OCI-LY7 (cell line): ENCODE measurements around the gene EBNA1BP2.

ENCODE experiments used
- EZH2phosphoT487 ChIP-seq: fragments of 200-600 bp; sonication (generic); IDR thresholded peaks from 2 replicates; pipeline ENCODE4 v1.6.1; 2018; ENCODE audit warnings: low read depth, borderline replicate concordance, mild to moderate bottlenecking, mixed run types, antibody characterized with exemption, low read length, moderate library complexity, mixed read lengths
- TF ChIP-seq, protein P1 (sequence below): fragments of 200-600 bp; sonication (generic); conservative IDR thresholded peaks from 2 replicates; pipeline ENCODE4 v1.5.1; 2014; ENCODE audit warnings: mild to moderate bottlenecking, antibody characterized with exemption, low read length, moderate library complexity, mixed read lengths

DNA sequence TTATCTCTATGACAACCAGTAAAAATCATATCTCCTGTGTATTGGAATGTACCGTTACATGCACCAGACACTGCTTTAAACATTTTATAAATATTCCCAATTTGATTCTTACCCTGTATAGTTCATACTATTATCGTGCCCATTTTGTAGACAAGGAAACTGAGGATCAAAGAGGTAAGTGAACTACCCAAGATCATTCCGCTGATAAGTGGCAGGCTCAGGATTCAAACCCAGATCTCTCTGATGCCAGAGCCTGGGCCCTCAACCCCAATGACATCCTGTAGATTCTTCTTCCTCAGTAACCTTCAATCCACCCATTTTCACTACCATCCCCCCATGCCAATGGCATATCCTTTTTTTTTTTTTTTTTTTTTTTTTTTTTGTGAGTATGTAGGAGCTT lies 12.3 kb upstream of the EBNA1BP2 start:
- TF ChIP-seq, protein P1, sequence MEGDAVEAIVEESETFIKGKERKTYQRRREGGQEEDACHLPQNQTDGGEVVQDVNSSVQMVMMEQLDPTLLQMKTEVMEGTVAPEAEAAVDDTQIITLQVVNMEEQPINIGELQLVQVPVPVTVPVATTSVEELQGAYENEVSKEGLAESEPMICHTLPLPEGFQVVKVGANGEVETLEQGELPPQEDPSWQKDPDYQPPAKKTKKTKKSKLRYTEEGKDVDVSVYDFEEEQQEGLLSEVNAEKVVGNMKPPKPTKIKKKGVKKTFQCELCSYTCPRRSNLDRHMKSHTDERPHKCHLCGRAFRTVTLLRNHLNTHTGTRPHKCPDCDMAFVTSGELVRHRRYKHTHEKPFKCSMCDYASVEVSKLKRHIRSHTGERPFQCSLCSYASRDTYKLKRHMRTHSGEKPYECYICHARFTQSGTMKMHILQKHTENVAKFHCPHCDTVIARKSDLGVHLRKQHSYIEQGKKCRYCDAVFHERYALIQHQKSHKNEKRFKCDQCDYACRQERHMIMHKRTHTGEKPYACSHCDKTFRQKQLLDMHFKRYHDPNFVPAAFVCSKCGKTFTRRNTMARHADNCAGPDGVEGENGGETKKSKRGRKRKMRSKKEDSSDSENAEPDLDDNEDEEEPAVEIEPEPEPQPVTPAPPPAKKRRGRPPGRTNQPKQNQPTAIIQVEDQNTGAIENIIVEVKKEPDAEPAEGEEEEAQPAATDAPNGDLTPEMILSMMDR = no peak
- no peak for TF ChIP-seq EZH2phosphoT487
